ENCODE data around the gene GFER. TPM values are rescaled to one million over a fixed set of nuclear protein-coding genes. Genes with fewer than 3 reads are reported as not detected.

The GFER gene
- total RNA-seq, 1 experiment from 2014 or later = 58.5 TPM

GRCh38 chr16:1942810-1943726 lies 40.9 kb upstream of the GFER start, which contains the start of gene MSRB1:
Gene MSRB1 (minus strand): TSS chr16:1943199. CDS start chr16:1943156, 43 bp downstream.
- peak; percentile 100 for DNase-seq (ENCODE audit: low spot score)
- Mint-ChIP-seq H3K4me3 (peak within 1 kb of the TSS; percentile 87), H3K36me3 (peaks cover 9% of the 10 kb centered on the region), H3K4me1 (peaks cover 22% of the 10 kb centered on the region), H3K9me3 (no peaks in the 10 kb centered on the region), H3K27me3 (ENCODE audit: low read depth) (peaks cover 16% of the 10 kb centered on the region), H3K27ac (peak within 1 kb of the TSS; percentile 60)
- POLR2A ChIA-PET = interaction anchor here (0.6 to 1.7 kb wide), 6 partner anchors 16 to 48 kb away, joined by 3 to 7 read pairs (median 4); partner anchors contain the start of genes NDUFB10 and RPS2
- peak; percentile 97 for ATAC-seq
- CTCF ChIA-PET = interaction anchor here (0.5 to 4.4 kb wide), 10 partner anchors 9 to 237 kb away, joined by 3 to 29 read pairs (median 4); partner anchors contain the start of gene MAPK8IP3
- TF ChIP-seq FOXK1 (CRISPR knock-in tag; IDR thresholded peaks at IDR 0.05) (peak; percentile 44; the same call in 1 of the 2 replicates), CDX4 (CRISPR knock-in tag; IDR thresholded peaks at IDR 0.05; ENCODE audit: borderline replicate concordance) (no peak), GABPB1 (CRISPR knock-in tag; IDR thresholded peaks at IDR 0.05) (0 out of 2 replicates have a peak, but pooled peaks have one; percentile 12), GTF2I (CRISPR knock-in tag; conservative IDR thresholded peaks at IDR 0.05) (no peak), SP1 (CRISPR knock-in tag; conservative IDR thresholded peaks at IDR 0.05) (peak; percentile 89), TP53 (CRISPR knock-in tag; IDR thresholded peaks at IDR 0.05) (no peak), FOXP1 (CRISPR knock-in tag; IDR thresholded peaks at IDR 0.05; ENCODE audit: borderline replicate concordance) (no peak; the same call in 1 of the 2 replicates), IRF1 (CRISPR knock-in tag; IDR thresholded peaks at IDR 0.05) (peak; percentile 23; the same call in 1 of the 2 replicates), SMAD3 (CRISPR knock-in tag; IDR thresholded peaks at IDR 0.05; ENCODE audit: borderline replicate concordance) (peak; percentile 75; the same call in 1 of the 2 replicates), ZNF423 (CRISPR knock-in tag; IDR thresholded peaks at IDR 0.05) (no peak), E2F1 (CRISPR knock-in tag; IDR thresholded peaks at IDR 0.05) (0 out of 2 replicates have a peak, but pooled peaks have one; percentile 66), MYBL2 (CRISPR knock-in tag; IDR thresholded peaks at IDR 0.05) (peak; percentile 58; the same call in 1 of the 2 replicates), ZNF232 (CRISPR knock-in tag; IDR thresholded peaks at IDR 0.05) (no peak), ZNF138 (CRISPR knock-in tag; conservative IDR thresholded peaks at IDR 0.05) (no peak), ZNF512 (CRISPR knock-in tag; IDR thresholded peaks at IDR 0.05; ENCODE audit: borderline replicate concordance) (no peak), NR2C2 (CRISPR knock-in tag; IDR thresholded peaks at IDR 0.05) (no peak; the same call in 1 of the 2 replicates), ATF6 (CRISPR knock-in tag; IDR thresholded peaks at IDR 0.05) (no peak), ELF4 (CRISPR knock-in tag; IDR thresholded peaks at IDR 0.05; ENCODE audit: low read depth) (peak; percentile 0; the same call in 1 of the 2 replicates), PRDM15 (CRISPR knock-in tag; IDR thresholded peaks at IDR 0.05) (no peak), MAX (CRISPR knock-in tag; IDR thresholded peaks at IDR 0.05) (peak; percentile 98), CBFB (CRISPR knock-in tag; IDR thresholded peaks at IDR 0.05; ENCODE audit: low read depth) (no peak), ZSCAN18 (CRISPR knock-in tag; IDR thresholded peaks at IDR 0.05) (no peak), ZNF671 (CRISPR knock-in tag; IDR thresholded peaks at IDR 0.05) (no peak), HMGA2 (CRISPR knock-in tag; IDR thresholded peaks at IDR 0.05) (no peak)
